GM21529 (cell line): ENCODE results near the gene UMPS.

Experiments used
- ATAC-seq: cut with Tn5 transposase; IDR thresholded peaks from one replicate; pipeline ENCODE4 v1.9.1; 2021; ENCODE audit not compliant: unreplicated experiment

The UMPS gene

DNA sequence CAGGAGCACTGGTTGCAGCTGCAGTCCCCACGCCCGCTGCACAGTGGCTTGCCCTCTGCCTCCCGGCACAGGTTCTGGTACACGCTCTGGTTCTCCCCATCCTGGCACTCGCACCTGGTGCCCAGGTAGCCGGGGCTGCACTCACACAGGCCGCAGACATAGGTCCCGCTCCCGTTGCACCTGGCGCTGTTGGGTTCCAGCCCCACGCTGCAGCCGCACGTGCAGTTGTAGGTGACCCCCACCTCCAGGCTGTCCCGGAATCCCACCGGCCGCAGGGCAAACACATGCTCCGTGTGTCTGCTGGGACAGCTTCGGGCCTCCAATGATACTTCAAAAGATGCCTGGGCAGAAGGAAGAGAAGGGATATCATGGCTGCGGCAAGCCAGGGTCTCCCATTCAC lies 66.2 kb downstream of the UMPS start:
- no peak for ATAC-seq

DNA sequence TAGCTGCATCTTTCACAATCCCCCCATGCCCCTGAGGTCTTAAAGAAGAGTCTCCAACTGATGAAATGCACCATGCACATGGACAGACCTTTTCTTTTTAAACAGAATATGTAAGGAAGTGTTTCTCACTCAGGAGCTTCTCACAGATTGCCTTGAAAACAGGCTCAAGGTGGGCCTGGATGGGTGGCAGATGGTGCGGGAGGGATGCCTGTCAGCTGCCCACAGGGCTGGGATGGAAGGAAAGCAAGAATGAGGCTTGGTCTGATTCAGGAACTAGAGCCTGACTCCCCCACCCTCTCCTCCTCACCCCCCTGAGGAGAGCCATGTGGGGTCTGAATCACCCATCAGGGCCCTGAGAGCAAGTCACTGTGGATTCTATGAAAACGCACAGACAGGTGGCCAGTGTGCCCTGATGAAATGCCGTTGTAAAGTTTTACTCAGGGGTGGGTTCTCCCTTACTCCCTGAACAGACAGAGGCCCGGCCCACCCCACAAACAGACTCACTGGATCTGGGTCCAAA lies 67.2 kb downstream of the UMPS start:
- no peak for ATAC-seq
